Stimulated activated naive CD8-positive, alpha-beta T cell treated with anti-CD3 and anti-CD28 coated beads, Interleukin-15, amount 100 ng/mL, for 72 hours (primary cell): ENCODE data around the gene HIP1R.
A peak's percentile ranks its signal among the peaks of the same experiment; 100 is the strongest.
"Not testable (repeated sequence)": the region's sequence is repeated elsewhere in the genome, so short reads cannot be mapped to it uniquely, and the experiment has no call there.

Source experiments
- ATAC-seq: fragments of 150-1000 bp; cut with Tn5 transposase; 2 replicates; pipeline ENCODE4 v1.10.0; 2021; ENCODE audit warnings: mild to moderate bottlenecking, moderate library complexity
- DNase-seq, 2 donors: peaks; one replicate each; pipeline ENCODE4 v3.0.0; 2021 to 2022
- H3K27ac Mint-ChIP-seq, 2 donors: one replicate each; pipeline ENCODE4 v1.8.0; 2022; ENCODE audit warnings: mild to moderate bottlenecking in 2 of 2, mixed read lengths in 2 of 2, moderate library complexity in 2 of 2
- H3K27me3 Mint-ChIP-seq: one replicate; pipeline ENCODE4 v1.8.0; 2022; ENCODE audit warnings: mixed read lengths
- H3K4me1 Mint-ChIP-seq: one replicate; pipeline ENCODE4 v1.8.0; 2022; ENCODE audit warnings: mild to moderate bottlenecking, mixed read lengths
- H3K4me3 Mint-ChIP-seq, 2 donors: one replicate each; pipeline ENCODE4 v1.8.0; 2022; ENCODE audit warnings: mild to moderate bottlenecking in 2 of 2, mixed read lengths in 2 of 2, moderate library complexity in 1 of 2
- H3K9me3 Mint-ChIP-seq, 2 donors: one replicate each; pipeline ENCODE4 v1.8.0; 2022; ENCODE audit warnings: mixed read lengths in 2 of 2

Gene HIP1R

GRCh38 chr12:122884860-122885259 lies 49.6 kb downstream of the HIP1R start:
- peaks cover 5 to 7% of the 10 kb centered on the region in 2 donors for H3K9me3 Mint-ChIP-seq
- H3K27me3 Mint-ChIP-seq = peaks cover 9% of the 10 kb centered on the region
- ATAC-seq = no peak
- H3K4me1 Mint-ChIP-seq = peaks cover 92% of the 10 kb centered on the region
- no peak overlapping the region for H3K27ac Mint-ChIP-seq
- H3K4me3 Mint-ChIP-seq = peak overlapping the region in 1 of 2 donors; percentile 8
- DNase-seq = no peak

GRCh38 chr12:122886161-122886560 lies 50.9 kb downstream of the HIP1R start:
- peaks cover under 1% of the 10 kb centered on the region for H3K27me3 Mint-ChIP-seq
- H3K4me3 Mint-ChIP-seq = peak overlapping the region; percentile 24 to 78
- peaks cover 92% of the 10 kb centered on the region for H3K4me1 Mint-ChIP-seq
- peaks cover 5 to 7% of the 10 kb centered on the region in 2 donors for H3K9me3 Mint-ChIP-seq
- peak overlapping the region in 1 of 2 donors; percentile 57 for H3K27ac Mint-ChIP-seq
- ATAC-seq = no peak
- DNase-seq = no peak

GRCh38 chr12:122886851-122887818 lies 51.9 kb downstream of the HIP1R start:
- Mint-ChIP-seq H3K4me3 (peak overlapping the region; percentile 76 to 78), H3K4me1 (peaks cover 92% of the 10 kb centered on the region), H3K9me3 (peaks cover 5 to 7% of the 10 kb centered on the region in 2 donors), H3K27ac (peak overlapping the region; percentile 96 to 97), H3K27me3 (no peaks in the 10 kb centered on the region)
- DNase-seq = peak; percentile 68 to 86
- peak; percentile 84 for ATAC-seq

GRCh38 chr12:122887819-122888212 lies 52.6 kb downstream of the HIP1R start:
- H3K27me3 Mint-ChIP-seq = no peaks in the 10 kb centered on the region

GRCh38 chr12:122888232-122888752 lies 53.0 kb downstream of the HIP1R start:
- Mint-ChIP-seq H3K9me3 (peaks cover 5 to 7% of the 10 kb centered on the region in 2 donors), H3K4me3 (peak overlapping the region; percentile 76 to 78), H3K27me3 (no peaks in the 10 kb centered on the region), H3K4me1 (peaks cover 90% of the 10 kb centered on the region), H3K27ac (peak overlapping the region; percentile 96 to 97)
- DNase-seq (peak in 1 of 2 donors; percentile 69), ATAC-seq (peak; percentile 76)

More at GRCh38 chr12:122887819-122888212, 52.6 kb downstream of the HIP1R start:
- Mint-ChIP-seq H3K27ac (peak overlapping the region; percentile 96 to 97), H3K4me3 (peak overlapping the region; percentile 76 to 78), H3K9me3 (peaks cover 5 to 7% of the 10 kb centered on the region in 2 donors), H3K4me1 (peaks cover 92% of the 10 kb centered on the region)
- ATAC-seq = peak; percentile 43
- DNase-seq = no peak

GRCh38 chr12:122889761-122890520 lies 54.7 kb downstream of the HIP1R start:
- peak overlapping the region; percentile 77 to 93 for H3K27ac Mint-ChIP-seq
- H3K4me1 Mint-ChIP-seq = peaks cover 90% of the 10 kb centered on the region
- DNase-seq (peak in 1 of 2 donors; percentile 40), ATAC-seq (no peak)
- peak overlapping the region; percentile 76 to 78 for H3K4me3 Mint-ChIP-seq
- H3K27me3 Mint-ChIP-seq = no peaks in the 10 kb centered on the region
- no peaks in the 10 kb centered on the region for H3K9me3 Mint-ChIP-seq

- H3K4me1 Mint-ChIP-seq = peaks cover 99% of the 10 kb centered on the region
- no peak for DNase-seq
- peak overlapping the region; percentile 28 to 40 for H3K4me3 Mint-ChIP-seq
- peaks cover 7 to 9% of the 10 kb centered on the region in 2 donors for H3K9me3 Mint-ChIP-seq
- no peaks in the 10 kb centered on the region for H3K27me3 Mint-ChIP-seq
- no peak overlapping the region for H3K27ac Mint-ChIP-seq
- ATAC-seq = no peak
Measured at GRCh38 chr12:122891661-122892525, 56.6 kb downstream of the HIP1R start.

GRCh38 chr12:122892724-122893123 lies 57.5 kb downstream of the HIP1R start:
- ATAC-seq, H3K9me3 Mint-ChIP-seq, H3K27me3 Mint-ChIP-seq, DNase-seq, H3K27ac Mint-ChIP-seq: not testable (repeated sequence)
- Mint-ChIP-seq H3K4me1 (peaks cover 99% of the 10 kb centered on the region), H3K4me3 (peak overlapping the region in 1 of 2 donors; percentile 23)

- no peak for DNase-seq
- Mint-ChIP-seq H3K4me1 (peaks cover 99% of the 10 kb centered on the region), H3K9me3 (peaks cover 7 to 9% of the 10 kb centered on the region in 2 donors), H3K27me3 (no peaks in the 10 kb centered on the region), H3K4me3 (peak overlapping the region; percentile 88 to 94), H3K27ac (peak overlapping the region in 1 of 2 donors; percentile 19)
- no peak for ATAC-seq
Measured at GRCh38 chr12:122893208-122894153, 58.2 kb downstream of the HIP1R start.

- H3K4me1 Mint-ChIP-seq = peaks cover 99% of the 10 kb centered on the region
- ATAC-seq (no peak), DNase-seq (peak in 1 of 2 donors; percentile 41)
- H3K4me3 Mint-ChIP-seq = peak overlapping the region; percentile 88 to 94
- peaks cover 7 to 9% of the 10 kb centered on the region in 2 donors for H3K9me3 Mint-ChIP-seq
- H3K27ac Mint-ChIP-seq = peak overlapping the region; percentile 83 to 84
- H3K27me3 Mint-ChIP-seq = no peaks in the 10 kb centered on the region
Measured at GRCh38 chr12:122894193-122895121, 59.2 kb downstream of the HIP1R start.

- no peaks in the 10 kb centered on the region for H3K27me3 Mint-ChIP-seq
- peaks cover 7 to 9% of the 10 kb centered on the region in 2 donors for H3K9me3 Mint-ChIP-seq
- peaks cover 99% of the 10 kb centered on the region for H3K4me1 Mint-ChIP-seq
- H3K4me3 Mint-ChIP-seq = peak overlapping the region; percentile 88 to 94
- ATAC-seq (no peak), DNase-seq (no peak)
- peak overlapping the region; percentile 84 to 96 for H3K27ac Mint-ChIP-seq
Measured at GRCh38 chr12:122895320-122895703, 60.1 kb downstream of the HIP1R start.

- H3K4me1 Mint-ChIP-seq = peaks cover 99% of the 10 kb centered on the region
- H3K9me3 Mint-ChIP-seq = peaks cover 7 to 9% of the 10 kb centered on the region in 2 donors
- H3K27me3 Mint-ChIP-seq = no peaks in the 10 kb centered on the region
- peak within 1 kb of the TSS; percentile 84 to 96 for H3K27ac Mint-ChIP-seq
- DNase-seq = peak; percentile 85 to 94
- peak within 1 kb of the TSS; percentile 88 to 94 for H3K4me3 Mint-ChIP-seq
- ATAC-seq = peak; percentile 72
Measured at GRCh38 chr12:122895704-122896636, 60.7 kb downstream of the HIP1R start, which contains the start of gene VPS37B. Gene VPS37B (minus strand): TSS chr12:122896124. CDS start chr12:122896062, 62 bp downstream.
